Left lung (tissue), 10 donors: ENCODE measurements around the gene MEOX1. TPM values are rescaled to one million over a fixed set of nuclear protein-coding genes. Genes with fewer than 3 reads are reported as not detected.

ENCODE experiments used
- ATAC-seq: fragments of 200-7000 bp; cut with Tn5 transposase; one replicate; pipeline ENCODE4 v1.9.1; 2020; ENCODE audit warnings: moderate library complexity
- DNase-seq, 4 donors: peaks; one replicate each; pipeline ENCODE4 v3.0.0-alpha.2; 2013 to 2020
- H3K27ac ChIP-seq, 2 donors: fragments of 200-600 bp; sonication (generic) in 1 of 2; one replicate each; pipeline versions ENCODE4 v1.5.0 to v1.8.0; 2020 to 2021
- H3K27me3 ChIP-seq, 2 donors: fragments of 200-600 bp; sonication (generic) in 1 of 2; one replicate each; pipeline versions ENCODE4 v1.5.0 to v1.8.0; 2020 to 2021
- H3K36me3 ChIP-seq, 2 donors: fragments of 200-600 bp; sonication (generic) in 1 of 2; one replicate each; pipeline versions ENCODE4 v1.5.0 to v1.8.0; 2020 to 2021
- H3K4me1 ChIP-seq, 2 donors: fragments of 200-600 bp; one replicate each; pipeline ENCODE4 v1.8.0; 2021
- H3K4me3 ChIP-seq, 2 donors: fragments of 200-600 bp; sonication (generic) in 1 of 2; one replicate each; pipeline versions ENCODE4 v1.5.0 to v1.8.0; 2020 to 2021; ENCODE audit warnings: mild to moderate bottlenecking in 1 of 2
- H3K9me3 ChIP-seq, 2 donors: fragments of 200-600 bp; sonication (generic) in 1 of 2; one replicate each; pipeline versions ENCODE4 v1.5.0 to v1.8.0; 2020 to 2021
- intact Hi-C, 2 donors: fragments of 100-400 bp; cut with DNase I; formaldehyde crosslinking; loops; one replicate each; pipeline versions ENCODE4 v1.11.2 to v1.14.2; 2022
- polyA plus RNA-seq, 6 donors: library from polyadenylated mRNA; unstranded; fragments of 120-200 nt; gene quantifications; one replicate each; pipeline ENCODE4 v1.2.1, GENCODE V29; 2013; ENCODE audit not compliant: insufficient read length in 6 of 6
- total RNA-seq, 2 donors: library from RNA; stranded (reverse); fragmentation: NEBNext Ultra II Directional; extraction: Animal tissue kit (Norgen Biotek cat#: 25700); gene quantifications; one replicate each; pipeline ENCODE4 v1.2.1, GENCODE V29; 2021
- TF ChIP-seq, protein P1 (sequence below), 2 donors: fragments of 200-600 bp; sonication (generic) in 1 of 2; IDR thresholded peaks; one replicate each; pipeline versions ENCODE4 v1.5.0 to v1.8.0; 2021; ENCODE audit warnings: antibody characterized with exemption in 2 of 2
- donor health status: DM: no; HTN: yes; CAD: no.
- donor health status: DM: no; HTN: no; CAD: no.

Gene MEOX1
- total and polyA plus RNA-seq, 8 donors = 0.29 to 1.5 (median 0.36) TPM

GRCh38 chr17:43674394-43674793, 12.7 kb upstream of the MEOX1 start:
- Histone ChIP-seq H3K9me3 (no peaks in the 10 kb centered on the region), H3K4me1 (peaks cover 0 to 16% of the 10 kb centered on the region in 2 donors), H3K27ac (no peak overlapping the region), H3K4me3 (no peak overlapping the region), H3K36me3 (no peaks in the 10 kb centered on the region), H3K27me3 (no peaks in the 10 kb centered on the region)
- ATAC-seq (no peak), DNase-seq (no peak)
- intact Hi-C loops = loop anchor here in 1 of 2 donors (2.0 kb wide), 1 partner anchor 98 kb away; no protein-coding TSS in a partner anchor
- TF ChIP-seq, protein P1, sequence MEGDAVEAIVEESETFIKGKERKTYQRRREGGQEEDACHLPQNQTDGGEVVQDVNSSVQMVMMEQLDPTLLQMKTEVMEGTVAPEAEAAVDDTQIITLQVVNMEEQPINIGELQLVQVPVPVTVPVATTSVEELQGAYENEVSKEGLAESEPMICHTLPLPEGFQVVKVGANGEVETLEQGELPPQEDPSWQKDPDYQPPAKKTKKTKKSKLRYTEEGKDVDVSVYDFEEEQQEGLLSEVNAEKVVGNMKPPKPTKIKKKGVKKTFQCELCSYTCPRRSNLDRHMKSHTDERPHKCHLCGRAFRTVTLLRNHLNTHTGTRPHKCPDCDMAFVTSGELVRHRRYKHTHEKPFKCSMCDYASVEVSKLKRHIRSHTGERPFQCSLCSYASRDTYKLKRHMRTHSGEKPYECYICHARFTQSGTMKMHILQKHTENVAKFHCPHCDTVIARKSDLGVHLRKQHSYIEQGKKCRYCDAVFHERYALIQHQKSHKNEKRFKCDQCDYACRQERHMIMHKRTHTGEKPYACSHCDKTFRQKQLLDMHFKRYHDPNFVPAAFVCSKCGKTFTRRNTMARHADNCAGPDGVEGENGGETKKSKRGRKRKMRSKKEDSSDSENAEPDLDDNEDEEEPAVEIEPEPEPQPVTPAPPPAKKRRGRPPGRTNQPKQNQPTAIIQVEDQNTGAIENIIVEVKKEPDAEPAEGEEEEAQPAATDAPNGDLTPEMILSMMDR (IDR thresholded peaks at IDR 0.05) = no peak

- intact Hi-C loops = loop anchor here in 1 of 2 donors (2.0 kb wide), 1 partner anchor 97 kb away; no protein-coding TSS in a partner anchor
- no peaks in the 10 kb centered on the region for H3K9me3 ChIP-seq
- no peaks in the 10 kb centered on the region for H3K36me3 ChIP-seq
- TF ChIP-seq, protein P1 (IDR thresholded peaks at IDR 0.05) = peak; percentile 90 to 94
- ATAC-seq = peak; percentile 83
- H3K27ac ChIP-seq = no peak overlapping the region
- no peak overlapping the region for H3K4me3 ChIP-seq
- peaks cover 0 to 16% of the 10 kb centered on the region in 2 donors for H3K4me1 ChIP-seq
- peak in 3 of 4 donors; percentile 56 to 72 (median 58) for DNase-seq
- H3K27me3 ChIP-seq = no peaks in the 10 kb centered on the region
Observed at GRCh38 chr17:43673516-43674323, 12.0 kb upstream of the MEOX1 start.

DNA sequence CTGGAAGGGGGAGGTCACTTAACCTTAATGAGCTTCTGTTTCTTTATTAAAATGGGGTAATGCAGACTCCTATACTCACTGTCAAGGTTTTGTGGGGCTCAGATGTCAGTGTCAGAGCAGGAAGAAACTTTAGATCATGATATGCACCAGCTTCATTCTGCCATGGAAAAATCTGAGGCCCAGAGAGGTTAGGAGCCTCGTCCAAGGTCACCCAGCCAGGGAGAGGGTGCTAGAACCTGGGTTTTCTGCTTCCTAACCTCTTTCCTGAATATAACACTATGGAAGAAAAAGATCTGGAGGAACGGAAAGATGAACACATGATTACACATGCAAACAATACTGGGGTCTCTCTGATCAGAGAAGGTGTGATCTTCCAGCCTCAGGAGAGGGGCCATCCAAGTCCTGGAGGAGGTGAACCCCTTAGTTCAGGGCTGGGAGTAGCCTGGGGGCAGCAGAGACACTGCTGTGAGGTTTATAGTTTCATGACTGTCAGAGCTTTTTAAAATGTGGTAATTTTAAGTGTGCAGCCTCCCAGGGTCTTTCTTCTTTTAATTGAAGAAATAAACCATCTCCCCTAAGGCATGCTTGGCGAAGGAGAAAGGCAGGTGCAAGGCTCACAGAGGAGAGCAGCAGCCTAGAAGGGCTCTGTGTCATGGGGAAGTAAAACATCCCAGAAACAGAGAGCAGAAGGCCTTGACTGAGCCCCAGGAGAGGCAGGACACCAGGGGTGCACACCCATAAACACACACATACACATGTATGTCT, 10.2 kb upstream of the MEOX1 start:
- no peak for ATAC-seq
- Histone ChIP-seq H3K27me3 (no peaks in the 10 kb centered on the region), H3K36me3 (no peaks in the 10 kb centered on the region), H3K27ac (no peak overlapping the region), H3K4me3 (no peak overlapping the region), H3K4me1 (peaks cover 0 to 3% of the 10 kb centered on the region in 2 donors), H3K9me3 (no peaks in the 10 kb centered on the region)
- intact Hi-C loops = no loop called here
- TF ChIP-seq, protein P1 (IDR thresholded peaks at IDR 0.05) = no peak
- DNase-seq = no peak

DNA sequence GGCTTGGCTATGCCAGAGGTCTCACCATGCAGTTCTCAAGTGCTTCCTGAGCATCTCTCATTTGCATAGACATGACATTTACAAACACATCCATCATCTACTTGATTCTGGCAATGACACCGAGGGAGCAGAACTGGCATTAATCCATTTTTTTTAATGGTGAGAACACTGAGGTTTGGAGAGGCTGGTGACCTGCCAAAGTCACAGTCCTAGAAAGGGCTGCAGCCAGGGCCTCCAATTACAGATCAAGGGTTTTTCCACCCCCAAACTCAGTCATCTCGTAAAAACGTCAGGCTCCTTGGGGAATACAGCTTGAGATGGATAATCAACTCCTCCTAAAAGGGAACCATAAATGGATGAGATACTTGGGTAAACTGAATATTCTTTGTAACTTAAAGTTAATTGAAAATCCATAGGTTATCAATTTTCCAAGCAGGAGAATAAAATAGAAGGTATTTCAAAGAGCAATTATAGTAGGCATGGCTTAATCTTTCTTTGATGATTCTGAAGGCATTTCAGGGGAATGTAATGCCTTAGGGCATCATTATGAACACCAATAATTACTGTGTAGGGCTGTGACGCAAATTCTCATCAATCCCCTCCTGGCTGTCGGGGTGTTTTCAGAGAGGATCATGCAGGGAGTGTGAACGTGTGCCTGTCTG, 9.4 kb upstream of the MEOX1 start:
- H3K4me1 ChIP-seq = peaks cover 0 to under 1% of the 10 kb centered on the region in 2 donors
- TF ChIP-seq, protein P1 (IDR thresholded peaks at IDR 0.05) = no peak
- ATAC-seq (no peak), DNase-seq (no peak)
- no peaks in the 10 kb centered on the region for H3K36me3 ChIP-seq
- no peaks in the 10 kb centered on the region for H3K27me3 ChIP-seq
- intact Hi-C loops = no loop called here
- H3K4me3 ChIP-seq = no peak overlapping the region
- no peaks in the 10 kb centered on the region for H3K9me3 ChIP-seq
- H3K27ac ChIP-seq = no peak overlapping the region
